ENCODE measurements around the gene SLC27A3.

- no peak for TF ChIP-seq CTCF (IDR thresholded peaks at IDR 0.05; ENCODE audit: low read length)
- TF ChIP-seq EZH2 (optimal IDR thresholded peaks at IDR 0.05; ENCODE audit: low read depth, low read length), result no peak
These were observed 41.2 kb upstream of the SLC27A3 start for GRCh38 chr1:153733970-153734369.

Data from MM.1S (cell line).